Measurements from ENCODE around the gene SKIC8. TPM values are rescaled to one million over a fixed set of nuclear protein-coding genes. Genes with fewer than 3 reads are reported as not detected.
A peak's percentile ranks its signal among the peaks of the same experiment; 100 is the strongest.
"Not testable (repeated sequence)": the region's sequence is repeated elsewhere in the genome, so short reads cannot be mapped to it uniquely, and the experiment has no call there.

Gene SKIC8
- total RNA-seq, 3 donors from 2014 or later, result 35.4 to 41.7 (median 37.6) TPM

- H3K9me3 ChIP-seq, result no peaks in the 10 kb centered on the region
- H3K4me1 ChIP-seq (ENCODE audit: low read depth), result peaks cover 17% of the 10 kb centered on the region
- intact Hi-C loops (cut with DNase I, micrococcal nuclease), result loop anchor here in 1 of 2 donors (10.0 kb wide), 1 partner anchor 73 kb away; no protein-coding TSS in a partner anchor
- no peak for DNase-seq
- no peak for TF ChIP-seq CTCF (IDR thresholded peaks at IDR 0.05)
- H3K4me3 ChIP-seq, result no peak overlapping the region
- H3K36me3 ChIP-seq (ENCODE audit: low read depth), result no peaks in the 10 kb centered on the region
- no peak for ATAC-seq
These were observed 51.5 kb downstream of the SKIC8 start for GRCh38 chr15:78247911-78248310.

- intact Hi-C loops (cut with DNase I, micrococcal nuclease), result loop anchor here in 1 of 2 donors (10.0 kb wide), 1 partner anchor 71 kb away; no protein-coding TSS in a partner anchor
- not testable (repeated sequence) for H3K9me3 ChIP-seq; H3K36me3 ChIP-seq (ENCODE audit: low read depth); ATAC-seq; H3K4me3 ChIP-seq; DNase-seq
- H3K4me1 ChIP-seq (ENCODE audit: low read depth), result peaks cover 17% of the 10 kb centered on the region
These were observed 53.3 kb downstream of the SKIC8 start for GRCh38 chr15:78245976-78246620.

- H3K9me3 ChIP-seq; DNase-seq; H3K4me3 ChIP-seq; ATAC-seq; H3K36me3 ChIP-seq (ENCODE audit: low read depth): not testable (repeated sequence)
- intact Hi-C loops (cut with DNase I, micrococcal nuclease), result loop anchor here in 1 of 2 donors (10.0 kb wide), 1 partner anchor 71 kb away; no protein-coding TSS in a partner anchor
- H3K4me1 ChIP-seq (ENCODE audit: low read depth), result peaks cover 17% of the 10 kb centered on the region
These were observed 54.0 kb downstream of the SKIC8 start for GRCh38 chr15:78245392-78245791.

- no peaks in the 10 kb centered on the region for H3K36me3 ChIP-seq (ENCODE audit: low read depth)
- intact Hi-C loops (cut with DNase I, micrococcal nuclease), result loop anchor here in 1 of 2 donors (5.0 to 10.0 kb wide), 3 partner anchors 70 to 133 kb away; partner anchors contain the start of gene CIB2
- H3K9me3 ChIP-seq, result no peaks in the 10 kb centered on the region
- no peak overlapping the region for H3K4me3 ChIP-seq
- peaks cover 17% of the 10 kb centered on the region for H3K4me1 ChIP-seq (ENCODE audit: low read depth)
- DNase-seq, result no peak
- ATAC-seq, result no peak
- no peak for TF ChIP-seq CTCF (IDR thresholded peaks at IDR 0.05)
These were observed 54.5 kb downstream of the SKIC8 start for GRCh38 chr15:78244893-78245292.

- no peaks in the 10 kb centered on the region for H3K36me3 ChIP-seq (ENCODE audit: low read depth)
- ATAC-seq, result peak; percentile 68
- peak in 2 of 3 donors; percentile 53 to 72 for DNase-seq
- TF ChIP-seq CTCF (IDR thresholded peaks at IDR 0.05), result no peak
- intact Hi-C loops (cut with DNase I, micrococcal nuclease), result loop anchor here in 1 of 2 donors (5.0 to 10.0 kb wide), 3 partner anchors 69 to 132 kb away; partner anchors contain the start of gene CIB2
- H3K4me3 ChIP-seq, result no peak overlapping the region
- H3K4me1 ChIP-seq (ENCODE audit: low read depth), result peaks cover 17% of the 10 kb centered on the region
- H3K9me3 ChIP-seq, result no peaks in the 10 kb centered on the region
These were observed 55.3 kb downstream of the SKIC8 start for GRCh38 chr15:78244101-78244500.

- intact Hi-C loops (cut with DNase I, micrococcal nuclease), result loop anchor here in 1 of 2 donors (5.0 to 10.0 kb wide), 3 partner anchors 69 to 131 kb away; partner anchors contain the start of gene CIB2
- no peak for TF ChIP-seq CTCF (IDR thresholded peaks at IDR 0.05)
- H3K4me3 ChIP-seq, result no peak overlapping the region
- ATAC-seq (peak; percentile 69), DNase-seq (peak in 2 of 3 donors; percentile 61 to 68)
- H3K36me3 ChIP-seq (ENCODE audit: low read depth), result no peaks in the 10 kb centered on the region
- peaks cover 17% of the 10 kb centered on the region for H3K4me1 ChIP-seq (ENCODE audit: low read depth)
- H3K9me3 ChIP-seq, result no peaks in the 10 kb centered on the region
These were observed 55.9 kb downstream of the SKIC8 start for GRCh38 chr15:78243491-78243941.
